GM12878 (cell line): Measurements from ENCODE around the gene PTPRD.

Experiments
- EGR1 ChIP-seq, 2 experiments: IDR thresholded peaks; 1 replicate in 1 of 2; 2 replicates in 1 of 2; pipeline ENCODE4 v1.6.1; 2011 to 2012; ENCODE audit warnings: low read depth in 2 of 2, low read length in 2 of 2, borderline replicate concordance in 1 of 2, mild to moderate bottlenecking in 1 of 2, moderate library complexity in 1 of 2
- EP300 ChIP-seq, 2 experiments: fragments of 150-350 bp in 1 of 2; IDR thresholded peaks; 2 replicates each; pipeline ENCODE4 v1.6.1; 2011 to 2012; ENCODE audit warnings: low read depth in 2 of 2, low read length in 2 of 2, borderline replicate concordance in 1 of 2, improper control_type of control experiment in 1 of 2, inconsistent platforms in 1 of 2; ENCODE audit not compliant: control insufficient read depth in 1 of 2
- HCFC1 ChIP-seq: fragments of 150-350 bp; IDR thresholded peaks from 2 replicates; pipeline ENCODE4 v1.6.1; 2014; ENCODE audit warnings: low read length
- KDM1A ChIP-seq: fragments of 200-600 bp; sonication (generic); IDR thresholded peaks from 2 replicates; pipeline ENCODE4 v1.6.1; 2016; ENCODE audit warnings: borderline replicate concordance
- POLR2A ChIP-seq: IDR thresholded peaks from 2 replicates; pipeline ENCODE4 v1.6.1; 2011; ENCODE audit warnings: low read depth, mild to moderate bottlenecking, low read length
- POLR2AphosphoS2 ChIP-seq: IDR thresholded peaks from 2 replicates; pipeline ENCODE4 v1.6.1; 2011; ENCODE audit warnings: low read depth, mild to moderate bottlenecking, low read length, improper control_type of control experiment, moderate library complexity
- ZBED1 ChIP-seq: IDR thresholded peaks from 2 replicates; pipeline ENCODE4 v1.6.1; 2016; ENCODE audit warnings: borderline replicate concordance
- TF ChIP-seq, protein P1 (sequence below), 3 experiments: IDR thresholded peaks in 2 of 3; conservative IDR thresholded peaks in 1 of 3; 2 replicates each; pipeline ENCODE4 v1.5.1; 2011; ENCODE audit warnings: low read depth in 3 of 3, low read length in 3 of 3, mild to moderate bottlenecking in 3 of 3, control low read depth in 2 of 3, moderate library complexity in 2 of 3, inconsistent platforms in 1 of 3, mixed read lengths in 1 of 3; ENCODE audit not compliant: control insufficient read depth in 2 of 3, insufficient read depth in 1 of 3; ENCODE audit errors: extremely low read depth in 1 of 3

DNA sequence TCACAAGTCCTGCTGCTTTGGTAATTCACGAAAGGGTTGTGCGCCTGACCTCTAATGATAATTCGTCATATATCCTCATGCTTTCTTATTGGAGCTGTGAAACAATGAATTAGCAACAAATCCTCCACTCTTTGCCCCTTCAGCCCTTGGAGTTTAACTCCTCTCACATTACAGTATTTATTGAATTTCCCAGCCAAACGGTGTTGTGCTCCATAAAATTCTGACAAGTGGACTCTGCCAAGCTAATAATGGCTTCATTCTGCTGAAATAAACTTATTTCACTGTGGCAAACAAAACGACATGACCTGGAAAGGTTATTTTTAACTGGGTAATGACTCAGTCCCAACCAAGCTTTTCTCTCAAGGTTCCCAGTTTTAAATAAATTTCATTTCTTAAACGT lies 1828.9 kb downstream of the PTPRD start:
- no peak for TF ChIP-seq KDM1A
- no peak for TF ChIP-seq EP300 (IDR thresholded peaks at IDR 0.05; ENCODE audit: borderline replicate concordance in 1 of 2, control insufficient read depth in 1 of 2, low read depth in 2 of 2, low read length in 2 of 2)
- TF ChIP-seq POLR2A, result no peak
- TF ChIP-seq, protein P1, sequence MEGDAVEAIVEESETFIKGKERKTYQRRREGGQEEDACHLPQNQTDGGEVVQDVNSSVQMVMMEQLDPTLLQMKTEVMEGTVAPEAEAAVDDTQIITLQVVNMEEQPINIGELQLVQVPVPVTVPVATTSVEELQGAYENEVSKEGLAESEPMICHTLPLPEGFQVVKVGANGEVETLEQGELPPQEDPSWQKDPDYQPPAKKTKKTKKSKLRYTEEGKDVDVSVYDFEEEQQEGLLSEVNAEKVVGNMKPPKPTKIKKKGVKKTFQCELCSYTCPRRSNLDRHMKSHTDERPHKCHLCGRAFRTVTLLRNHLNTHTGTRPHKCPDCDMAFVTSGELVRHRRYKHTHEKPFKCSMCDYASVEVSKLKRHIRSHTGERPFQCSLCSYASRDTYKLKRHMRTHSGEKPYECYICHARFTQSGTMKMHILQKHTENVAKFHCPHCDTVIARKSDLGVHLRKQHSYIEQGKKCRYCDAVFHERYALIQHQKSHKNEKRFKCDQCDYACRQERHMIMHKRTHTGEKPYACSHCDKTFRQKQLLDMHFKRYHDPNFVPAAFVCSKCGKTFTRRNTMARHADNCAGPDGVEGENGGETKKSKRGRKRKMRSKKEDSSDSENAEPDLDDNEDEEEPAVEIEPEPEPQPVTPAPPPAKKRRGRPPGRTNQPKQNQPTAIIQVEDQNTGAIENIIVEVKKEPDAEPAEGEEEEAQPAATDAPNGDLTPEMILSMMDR (IDR thresholded peaks at IDR 0.05 in 2 of 3, conservative IDR thresholded peaks at IDR 0.05 in 1 of 3; ENCODE audit: control insufficient read depth in 2 of 3, extremely low read depth in 1 of 3, insufficient read depth in 1 of 3, low read depth in 3 of 3, low read length in 3 of 3), result no peak
- no peak for TF ChIP-seq EGR1 (IDR thresholded peaks at IDR 0.05; ENCODE audit: borderline replicate concordance in 1 of 2, low read depth in 2 of 2, low read length in 2 of 2)
- TF ChIP-seq ZBED1, result no peak
- no peak for TF ChIP-seq HCFC1
- no peak for TF ChIP-seq POLR2AphosphoS2
